Measurements from ENCODE around the gene ZNF124. TPM values are rescaled to one million over a fixed set of nuclear protein-coding genes. Genes with fewer than 3 reads are reported as not detected.

ZNF124 gene
- total and polyA plus RNA-seq, 12 donors, result 0.51 to 13.5 (median 10.0) TPM

DNA sequence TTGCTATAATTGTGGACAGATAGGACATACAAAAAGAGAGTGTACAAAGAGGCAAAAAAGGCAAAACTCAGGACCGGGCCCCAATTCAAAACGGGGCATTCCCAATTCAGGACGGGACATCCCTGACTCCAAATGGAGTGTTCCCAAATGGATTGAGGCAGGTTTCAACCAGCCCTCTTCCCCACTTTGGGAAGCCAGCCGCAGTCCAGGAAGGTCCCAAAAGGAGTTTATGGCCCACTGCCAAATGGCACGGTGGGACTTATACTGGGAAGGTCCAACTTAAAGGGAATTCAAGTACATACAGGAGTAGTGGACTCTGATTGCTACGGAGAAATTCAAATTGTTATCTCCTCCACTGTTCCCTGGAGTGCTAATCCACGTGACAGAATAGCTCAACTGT is 64.1 kb downstream of the ZNF124 start:
- DNase-seq, result no peak
- TF ChIP-seq, protein P1, sequence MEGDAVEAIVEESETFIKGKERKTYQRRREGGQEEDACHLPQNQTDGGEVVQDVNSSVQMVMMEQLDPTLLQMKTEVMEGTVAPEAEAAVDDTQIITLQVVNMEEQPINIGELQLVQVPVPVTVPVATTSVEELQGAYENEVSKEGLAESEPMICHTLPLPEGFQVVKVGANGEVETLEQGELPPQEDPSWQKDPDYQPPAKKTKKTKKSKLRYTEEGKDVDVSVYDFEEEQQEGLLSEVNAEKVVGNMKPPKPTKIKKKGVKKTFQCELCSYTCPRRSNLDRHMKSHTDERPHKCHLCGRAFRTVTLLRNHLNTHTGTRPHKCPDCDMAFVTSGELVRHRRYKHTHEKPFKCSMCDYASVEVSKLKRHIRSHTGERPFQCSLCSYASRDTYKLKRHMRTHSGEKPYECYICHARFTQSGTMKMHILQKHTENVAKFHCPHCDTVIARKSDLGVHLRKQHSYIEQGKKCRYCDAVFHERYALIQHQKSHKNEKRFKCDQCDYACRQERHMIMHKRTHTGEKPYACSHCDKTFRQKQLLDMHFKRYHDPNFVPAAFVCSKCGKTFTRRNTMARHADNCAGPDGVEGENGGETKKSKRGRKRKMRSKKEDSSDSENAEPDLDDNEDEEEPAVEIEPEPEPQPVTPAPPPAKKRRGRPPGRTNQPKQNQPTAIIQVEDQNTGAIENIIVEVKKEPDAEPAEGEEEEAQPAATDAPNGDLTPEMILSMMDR (IDR thresholded peaks at IDR 0.05), result no peak
- intact Hi-C loops (cut with DNase I), result loop anchor here in 2 of 10 donors (10.0 kb wide), 1 partner anchor 227 kb away; the partner anchor contains the start of gene ZNF496 (in 2 of the 2)
- H3K27me3 ChIP-seq, result peaks cover 0 to 33% (median 0%) of the 10 kb centered on the region in 7 donors
- no peak overlapping the region for H3K27ac ChIP-seq
- ATAC-seq, result no peak
- no peaks in the 10 kb centered on the region for H3K36me3 ChIP-seq
- H3K9me3 ChIP-seq, result peaks cover 0 to 9% (median 0%) of the 10 kb centered on the region in 11 donors
- H3K4me3 ChIP-seq, result no peak overlapping the region
- WGBS, 2 donors, result 84 to 86% methylated on average over 7 of the region's 7 CpGs
- H3K4me1 ChIP-seq, result peaks cover 5 to 32% (median 27%) of the 10 kb centered on the region in 9 donors

DNA sequence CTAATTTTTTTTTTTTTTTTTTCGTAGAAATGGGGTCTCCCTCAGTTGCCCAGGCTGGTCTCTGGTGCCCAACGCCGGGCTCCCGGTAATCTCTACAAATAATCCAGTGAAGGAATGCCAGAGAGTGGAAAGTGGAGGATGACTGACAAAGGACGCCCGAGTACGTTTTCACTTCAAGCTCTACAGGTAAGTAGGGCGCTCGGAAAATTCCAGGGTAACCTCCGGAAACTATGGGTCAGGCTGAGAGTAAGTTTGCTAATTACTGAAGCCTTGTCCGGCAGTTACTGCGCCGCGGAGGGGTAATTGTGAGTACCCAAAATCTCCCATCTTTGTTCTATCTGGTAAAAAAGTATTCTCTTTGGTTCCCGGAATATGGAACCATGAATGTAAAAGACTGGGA is 65.9 kb downstream of the ZNF124 start:
- H3K27me3 ChIP-seq, result peaks cover 0 to 16% (median 0%) of the 10 kb centered on the region in 7 donors
- H3K36me3 ChIP-seq, result peaks cover 0 to 16% (median 12%) of the 10 kb centered on the region in 9 donors
- DNase-seq, result no peak
- 89 to 90% methylated on average over 15 of the region's 15 CpGs for WGBS, 2 donors
- H3K9me3 ChIP-seq, result peaks cover 0 to 27% (median 10%) of the 10 kb centered on the region in 11 donors
- no peak overlapping the region for H3K27ac ChIP-seq
- ATAC-seq, result no peak
- TF ChIP-seq, protein P1 (IDR thresholded peaks at IDR 0.05), result no peak
- intact Hi-C loops (cut with DNase I), result loop anchor here in 2 of 10 donors (2.0 to 10.0 kb wide), 3 partner anchors 27 to 229 kb away; partner anchors contain the start of genes ZNF496 (in 2 of the 2) and ZNF670 (in 1 of the 2)
- H3K4me1 ChIP-seq, result peaks cover 3 to 26% (median 19%) of the 10 kb centered on the region in 9 donors
- no peak overlapping the region for H3K4me3 ChIP-seq

Small RNA genes within 50 kb of the gene (microRNA-seq; reads per million reads assigned to microRNA genes)
- 0 reads per million in 2 donors for gene MIR3916

Other genes starting within 250 kb of the ZNF124 start
- 10 to 100 TPM; 16.8 to 29.2 (median 19.2) TPM for gene AHCTF1, start 240.1 kb downstream of the ZNF124 start, total RNA-seq
- gene AHCTF1, start 240.1 kb downstream of the ZNF124 start, polyA plus RNA-seq, result 1 to 10 TPM; 5.7 to 9.4 TPM
- under 1 TPM in 2 of 10 donors, not detected in 8; 0.19 to 0.25 TPM for gene ZNF695, start 164.0 kb downstream of the ZNF124 start, total RNA-seq
- gene ZNF695, start 164.0 kb downstream of the ZNF124 start, polyA plus RNA-seq, result under 1 TPM in 1 of 2 donors, not detected in 1; 0.01 TPM
- gene ZNF670, start 93.2 kb downstream of the ZNF124 start, total RNA-seq, result 1 to 10 TPM in 9 of 10 donors, under 1 TPM in 1; 0.42 to 1.6 (median 1.3) TPM
- gene ZNF670, start 93.2 kb downstream of the ZNF124 start, polyA plus RNA-seq, result 1 to 10 TPM in 1 of 2 donors, under 1 TPM in 1; 0.73 to 1.2 TPM
- gene ZNF669, start 67.7 kb downstream of the ZNF124 start, total RNA-seq, result 1 to 10 TPM; 2.1 to 4.7 (median 3.5) TPM
- gene ZNF669, start 67.7 kb downstream of the ZNF124 start, polyA plus RNA-seq, result 1 to 10 TPM; 2.6 to 3.8 TPM
- not detected for gene VN1R5, start 84.1 kb upstream of the ZNF124 start, total RNA-seq
- not detected for gene VN1R5, start 84.1 kb upstream of the ZNF124 start, polyA plus RNA-seq
- 10 to 100 TPM; 11.4 to 18.4 (median 14.5) TPM for gene ZNF496, start 159.8 kb upstream of the ZNF124 start, total RNA-seq
- gene ZNF496, start 159.8 kb upstream of the ZNF124 start, polyA plus RNA-seq, result 1 to 10 TPM; 6.2 to 7.1 TPM
- 1 to 10 TPM in 5 of 10 donors, under 1 TPM in 5; 0.28 to 6.1 (median 1.0) TPM for gene NLRP3, start 244.2 kb upstream of the ZNF124 start, total RNA-seq
- under 1 TPM; 0.37 to 0.68 TPM for gene NLRP3, start 244.2 kb upstream of the ZNF124 start, polyA plus RNA-seq

All from heart right ventricle (tissue), 16 donors.